Spleen (tissue), 3 donors: Measurements from ENCODE around the gene SRRM2.

ENCODE experiments used
- POLR2A ChIP-seq, 3 donors: fragments of 450-650 bp; IDR thresholded peaks; one replicate each; pipeline ENCODE4 v1.5.1; 2017; ENCODE audit warnings: antibody characterized with exemption in 3 of 3, mild to moderate bottlenecking in 1 of 3
- POLR2AphosphoS5 ChIP-seq, 3 donors: sonication (generic); formaldehyde crosslinking; IDR thresholded peaks; one replicate each; pipeline ENCODE4 v1.5.1; 2017; ENCODE audit warnings: antibody characterized with exemption in 3 of 3

DNA sequence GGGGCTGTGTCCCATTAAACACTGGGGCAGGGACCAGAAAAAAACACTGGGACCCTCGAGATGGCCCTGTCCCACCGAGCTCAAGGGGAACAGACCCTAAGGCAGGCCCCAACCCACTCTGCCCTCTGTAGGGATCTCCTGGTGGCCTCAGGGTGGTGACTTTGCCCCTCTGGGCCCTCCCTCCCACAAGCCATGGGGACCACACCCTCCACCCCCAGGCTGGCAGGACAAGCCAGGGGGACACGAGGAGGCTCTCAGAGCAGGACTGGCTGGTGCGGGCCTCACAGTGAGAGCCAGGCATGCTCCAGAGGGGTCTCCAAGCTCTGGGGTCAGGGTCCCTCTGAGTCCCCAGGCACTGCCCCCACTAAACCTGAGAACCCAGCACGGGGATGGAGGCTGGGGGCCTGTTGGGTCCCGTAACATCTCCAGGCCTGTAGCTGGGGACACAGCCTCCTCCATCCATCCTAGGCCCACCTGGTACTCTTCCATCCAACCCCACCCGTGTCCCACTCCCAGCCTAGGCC lies 14.5 kb upstream of the SRRM2 start:
- TF ChIP-seq POLR2A (IDR thresholded peaks at IDR 0.05) (no peak), POLR2AphosphoS5 (IDR thresholded peaks at IDR 0.05) (no peak)
